Gastrocnemius medialis (tissue), 4 donors: Measurements from ENCODE around the gene C17orf100. TPM values are rescaled to one million over a fixed set of nuclear protein-coding genes. Genes with fewer than 3 reads are reported as not detected.
A peak's percentile ranks its signal among the peaks of the same experiment; 100 is the strongest.

ENCODE experiments used
- ATAC-seq, 2 donors: fragments of 150-250 bp; one replicate each; pipeline ENCODE4 v1.9.1; 2016
- DNase-seq, 2 donors: peaks; one replicate each; pipeline ENCODE4 v3.0.0-alpha.2; 2019
- H3K27ac ChIP-seq, 4 donors: fragments of 200-600 bp; sonication (generic); 1 replicate in 1 of 4; 2 replicates in 3 of 4; pipeline ENCODE4 v1.5.1; 2016 to 2018; ENCODE audit warnings: mild to moderate bottlenecking in 2 of 4, moderate library complexity in 1 of 4
- H3K27me3 ChIP-seq, 3 donors: fragments of 200-600 bp; sonication (generic) in 2 of 3; 1 replicate in 1 of 3; 2 replicates in 2 of 3; pipeline versions ENCODE4 v1.5.1 to v1.6.0; 2016 to 2019; ENCODE audit warnings: mild to moderate bottlenecking in 1 of 3, moderate library complexity in 1 of 3
- H3K36me3 ChIP-seq, 2 donors: fragments of 200-600 bp; sonication (generic) in 1 of 2; one replicate each; pipeline ENCODE4 v1.5.1; 2017 to 2018
- H3K4me1 ChIP-seq, 2 donors: fragments of 200-600 bp; sonication (generic) in 1 of 2; one replicate each; pipeline ENCODE4 v1.5.1; 2016 to 2017; ENCODE audit warnings: mild to moderate bottlenecking in 2 of 2
- H3K4me3 ChIP-seq, 4 donors: fragments of 200-600 bp; sonication (generic) in 3 of 4; 1 replicate in 1 of 4; 2 replicates in 3 of 4; pipeline ENCODE4 v1.5.1; 2016 to 2019; ENCODE audit warnings: mild to moderate bottlenecking in 2 of 4
- H3K9me3 ChIP-seq, 3 donors: fragments of 200-600 bp; sonication (generic) in 2 of 3; 1 replicate in 1 of 3; 2 replicates in 2 of 3; pipeline ENCODE4 v1.5.1; 2016 to 2019
- CTCF ChIP-seq, 5 experiments: fragments of 450-650 bp in 3 of 5; fragments of 200-600 bp in 2 of 5; sonication (generic) in 2 of 5; IDR thresholded peaks in 4 of 5; conservative IDR thresholded peaks in 1 of 5; 1 replicate in 4 of 5; 2 replicates in 1 of 5; pipeline ENCODE4 v1.5.1; 2016 to 2019; ENCODE audit warnings: antibody characterized with exemption in 5 of 5, mild to moderate bottlenecking in 3 of 5, moderate library complexity in 3 of 5
- POLR2A ChIP-seq, 2 donors: fragments of 450-650 bp; IDR thresholded peaks; one replicate each; pipeline ENCODE4 v1.6.1; 2017; ENCODE audit warnings: antibody characterized with exemption in 2 of 2, mild to moderate bottlenecking in 2 of 2, moderate library complexity in 2 of 2
- in situ Hi-C, 4 donors: fragments of 200-750 bp; cut with MboI; loops; one replicate each; pipeline versions ENCODE4 v1.15.0 to v1.8.0; 2017; ENCODE audit warnings: low sequenced_read_pairs in 4 of 4
- intact Hi-C: fragments of 100-400 bp; cut with DNase I; formaldehyde crosslinking; loops from one replicate; pipeline ENCODE4 v1.15.1; 2023; ENCODE audit warnings: low total_unique reads
- microRNA-seq, 2 donors: library from miRNA; unstranded; fragments of <30 nt; microRNA quantifications; one replicate each; pipeline ENCODE4, GENCODE V29; 2016; ENCODE audit warnings: borderline replicate concordance in 2 of 2
- total RNA-seq, 4 donors: library from RNA; depleted of rRNA; stranded (reverse); fragments of >200 nt; gene quantifications; one replicate each; pipeline versions ENCODE4 v1.1.0 to v1.2.3, GENCODE V29; 2016

The C17orf100 gene
- total RNA-seq, 4 donors from 2014 or later: 0.27 TPM; not detected in 3

GRCh38 chr17:6701719-6702118, 50.2 kb downstream of the C17orf100 start:
- no peaks in the 10 kb centered on the region for H3K27me3 ChIP-seq
- no peak for DNase-seq

GRCh38 chr17:6702567-6703215, 51.1 kb downstream of the C17orf100 start:
- H3K4me3 ChIP-seq: no peak overlapping the region
- H3K9me3 ChIP-seq: no peaks in the 10 kb centered on the region
- DNase-seq: no peak
- in situ Hi-C loops (no loop called here), intact Hi-C loops (no loop called here)
- H3K4me1 ChIP-seq: no peaks in the 10 kb centered on the region
- H3K27ac ChIP-seq: no peak overlapping the region
- H3K27me3 ChIP-seq: no peaks in the 10 kb centered on the region
- no peak for ATAC-seq
- TF ChIP-seq POLR2A (IDR thresholded peaks at IDR 0.05) (no peak), CTCF (IDR thresholded peaks at IDR 0.05 in 4 of 5, conservative IDR thresholded peaks at IDR 0.05 in 1 of 5) (no peak)
- no peaks in the 10 kb centered on the region for H3K36me3 ChIP-seq

More at GRCh38 chr17:6701719-6702118, 50.2 kb downstream of the C17orf100 start:
- ATAC-seq: no peak
- TF ChIP-seq CTCF (IDR thresholded peaks at IDR 0.05 in 4 of 5, conservative IDR thresholded peaks at IDR 0.05 in 1 of 5): peak in 1 of 5 experiments; percentile 14
- TF ChIP-seq POLR2A (IDR thresholded peaks at IDR 0.05): no peak
- Histone ChIP-seq H3K4me1 (no peaks in the 10 kb centered on the region), H3K36me3 (no peaks in the 10 kb centered on the region), H3K4me3 (no peak overlapping the region), H3K9me3 (no peaks in the 10 kb centered on the region), H3K27ac (no peak overlapping the region)
- intact Hi-C loops: no loop called here
- in situ Hi-C loops: no loop called here

Small RNAs within 50 kb of the gene (microRNA-seq; reads per million reads assigned to microRNA genes)
- 0 reads per million in 2 donors for gene MIR4520-1
- 0 reads per million in 2 donors for gene MIR4520-2

Other genes starting within 250 kb of the C17orf100 start
- gene AIPL1, start 216.6 kb upstream of the C17orf100 start, total RNA-seq: not detected
- gene PIMREG, start 207.3 kb upstream of the C17orf100 start, total RNA-seq: under 1 TPM in 1 of 4 donors, not detected in 3; 0.51 TPM
- under 1 TPM; 0.13 to 0.87 (median 0.41) TPM for gene PITPNM3, start 95.2 kb upstream of the C17orf100 start, total RNA-seq
- 1 to 10 TPM; 3.0 to 6.3 (median 3.6) TPM for gene KIAA0753, start 11.1 kb upstream of the C17orf100 start, total RNA-seq
- gene TXNDC17, start 10.7 kb upstream of the C17orf100 start, total RNA-seq: 100 to 1,000 TPM in 2 of 4 donors, 10 to 100 TPM in 2; 85.5 to 183 (median 106) TPM
- 1 to 10 TPM; 3.8 to 8.6 (median 7.2) TPM for gene MED31, start 157 bp upstream of the C17orf100 start, total RNA-seq
- under 1 TPM in 3 of 4 donors, not detected in 1; 0.10 to 0.64 (median 0.39) TPM for gene SLC13A5, start 61.6 kb downstream of the C17orf100 start, total RNA-seq
- gene XAF1, start 104.3 kb downstream of the C17orf100 start, total RNA-seq: 10 to 100 TPM in 2 of 4 donors, 1 to 10 TPM in 2; 6.1 to 15.7 (median 9.8) TPM
- gene FBXO39, start 124.5 kb downstream of the C17orf100 start, total RNA-seq: not detected
- not detected for gene TEKT1, start 180.0 kb downstream of the C17orf100 start, total RNA-seq